Nephron (organoid): Measurements from ENCODE around the gene BTBD17.

Experiments used
- H3K27ac Mint-ChIP-seq, 3 experiments: 2 replicates each; pipeline ENCODE4 v1.8.0; 2020; ENCODE audit warnings: mixed read lengths in 3 of 3, mild to moderate bottlenecking in 2 of 3, moderate library complexity in 1 of 3
- H3K27me3 Mint-ChIP-seq: 2 replicates; pipeline ENCODE4 v1.8.0; 2021; ENCODE audit warnings: low read depth, mild to moderate bottlenecking, moderate library complexity, mixed read lengths
- H3K36me3 Mint-ChIP-seq: 2 replicates; pipeline ENCODE4 v1.8.0; 2020; ENCODE audit warnings: low read depth, mixed read lengths
- H3K4me1 Mint-ChIP-seq: 2 replicates; pipeline ENCODE4 v1.8.0; 2020; ENCODE audit warnings: mixed read lengths
- H3K4me3 Mint-ChIP-seq, 3 experiments: 2 replicates each; pipeline ENCODE4 v1.8.0; 2020; ENCODE audit warnings: mild to moderate bottlenecking in 3 of 3, mixed read lengths in 3 of 3, moderate library complexity in 2 of 3
- H3K9me3 Mint-ChIP-seq: 2 replicates; pipeline ENCODE4 v1.8.0; 2020; ENCODE audit warnings: mixed read lengths
- CTCF ChIP-seq, 3 experiments: fragments of 200-600 bp; sonication (generic); IDR thresholded peaks; one replicate each; pipeline ENCODE4 v1.5.0; 2021; ENCODE audit warnings: antibody characterized with exemption in 3 of 3; ENCODE audit not compliant: unreplicated experiment in 3 of 3

The BTBD17 gene

GRCh38 chr17:74373838-74374606 lies 12.4 kb upstream of the BTBD17 start:
- Mint-ChIP-seq H3K36me3 (no peaks in the 10 kb centered on the region), H3K4me3 (no peak overlapping the region), H3K4me1 (peaks cover 5% of the 10 kb centered on the region), H3K27ac (peak overlapping the region in 2 of 3 experiments; percentile 23 to 24), H3K27me3 (peaks cover 28% of the 10 kb centered on the region), H3K9me3 (no peaks in the 10 kb centered on the region)
- TF ChIP-seq CTCF (IDR thresholded peaks at IDR 0.05; ENCODE audit: unreplicated experiment in 3 of 3): no peak

DNA sequence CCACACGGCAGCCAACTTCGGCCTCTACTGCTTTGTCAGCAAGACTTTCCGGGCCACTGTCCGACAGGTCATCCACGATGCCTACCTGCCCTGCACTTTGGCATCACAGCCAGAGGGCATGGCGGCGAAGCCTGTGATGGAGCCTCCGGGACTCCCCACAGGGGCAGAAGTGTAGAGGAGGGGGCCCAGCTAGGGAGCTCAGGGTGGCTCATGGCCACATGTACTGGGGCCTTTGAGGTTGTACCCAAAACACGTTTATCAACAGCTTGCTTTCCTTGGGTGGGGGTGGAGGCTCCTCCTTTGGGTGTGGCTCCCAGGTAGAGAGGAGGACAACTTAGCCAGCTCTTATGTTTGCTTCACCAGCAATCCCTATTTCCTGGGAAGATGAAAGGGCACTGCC lies 10.8 kb upstream of the BTBD17 start:
- peaks cover 5% of the 10 kb centered on the region for H3K4me1 Mint-ChIP-seq
- H3K27me3 Mint-ChIP-seq: peaks cover 18% of the 10 kb centered on the region
- H3K4me3 Mint-ChIP-seq: no peak overlapping the region
- H3K27ac Mint-ChIP-seq: no peak overlapping the region
- no peaks in the 10 kb centered on the region for H3K36me3 Mint-ChIP-seq
- TF ChIP-seq CTCF (IDR thresholded peaks at IDR 0.05; ENCODE audit: unreplicated experiment in 3 of 3): no peak
- no peaks in the 10 kb centered on the region for H3K9me3 Mint-ChIP-seq

- Mint-ChIP-seq H3K27me3 (peaks cover 24% of the 10 kb centered on the region), H3K4me3 (no peak overlapping the region), H3K36me3 (no peaks in the 10 kb centered on the region), H3K4me1 (peaks cover 5% of the 10 kb centered on the region), H3K9me3 (no peaks in the 10 kb centered on the region), H3K27ac (no peak overlapping the region)
- TF ChIP-seq CTCF (IDR thresholded peaks at IDR 0.05; ENCODE audit: unreplicated experiment in 3 of 3): no peak
Measured at GRCh38 chr17:74371653-74372147, 10.0 kb upstream of the BTBD17 start.

- TF ChIP-seq CTCF (IDR thresholded peaks at IDR 0.05; ENCODE audit: unreplicated experiment in 3 of 3): no peak
- Mint-ChIP-seq H3K4me1 (peaks cover 5% of the 10 kb centered on the region), H3K36me3 (no peaks in the 10 kb centered on the region), H3K9me3 (no peaks in the 10 kb centered on the region), H3K4me3 (no peak overlapping the region), H3K27me3 (peaks cover 20% of the 10 kb centered on the region), H3K27ac (no peak overlapping the region)
Measured at GRCh38 chr17:74369665-74370490, 8.2 kb upstream of the BTBD17 start.

DNA sequence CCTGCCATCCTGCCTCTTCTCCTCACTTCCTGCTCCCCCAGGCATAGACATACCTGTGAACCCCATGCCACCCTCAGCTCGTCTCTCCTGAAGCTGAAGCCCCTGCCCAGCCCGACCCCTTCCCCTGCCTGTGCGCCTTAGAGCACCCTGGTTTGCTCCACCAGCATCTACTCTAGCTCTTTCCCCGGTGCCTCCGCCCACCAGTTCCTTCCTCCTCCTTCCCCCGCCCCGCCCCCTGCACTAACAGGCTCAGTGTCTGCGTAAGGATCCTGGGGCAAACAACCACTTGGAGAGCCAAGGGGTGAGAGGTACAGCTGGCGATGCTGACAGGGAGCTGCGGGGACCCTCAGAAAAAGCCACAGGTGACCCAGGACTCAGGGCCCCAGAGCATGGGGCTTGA lies 7.6 kb upstream of the BTBD17 start:
- H3K4me3 Mint-ChIP-seq: no peak overlapping the region
- TF ChIP-seq CTCF (IDR thresholded peaks at IDR 0.05; ENCODE audit: unreplicated experiment in 3 of 3): no peak
- H3K27me3 Mint-ChIP-seq: peaks cover 18% of the 10 kb centered on the region

More for the DNA sequence above, 7.6 kb upstream of the BTBD17 start:
- no peaks in the 10 kb centered on the region for H3K9me3 Mint-ChIP-seq
- no peak overlapping the region for H3K27ac Mint-ChIP-seq
- H3K36me3 Mint-ChIP-seq: no peaks in the 10 kb centered on the region
- peaks cover 4% of the 10 kb centered on the region for H3K4me1 Mint-ChIP-seq
